Embryonic facial prominence (tissue), 1 donor: ENCODE measurements around the gene PCNA.
"Not testable (repeated sequence)": the region's sequence is repeated elsewhere in the genome, so short reads cannot be mapped to it uniquely, and the experiment has no call there.

ENCODE experiments used
- DNase-seq: peaks from one replicate; pipeline ENCODE4 v3.0.0-alpha.2; 2016; ENCODE audit errors: extremely low spot score

PCNA gene

GRCh38 chr20:5096463-5096862 lies 23.3 kb downstream of the PCNA start:
- DNase-seq: no peak

DNA sequence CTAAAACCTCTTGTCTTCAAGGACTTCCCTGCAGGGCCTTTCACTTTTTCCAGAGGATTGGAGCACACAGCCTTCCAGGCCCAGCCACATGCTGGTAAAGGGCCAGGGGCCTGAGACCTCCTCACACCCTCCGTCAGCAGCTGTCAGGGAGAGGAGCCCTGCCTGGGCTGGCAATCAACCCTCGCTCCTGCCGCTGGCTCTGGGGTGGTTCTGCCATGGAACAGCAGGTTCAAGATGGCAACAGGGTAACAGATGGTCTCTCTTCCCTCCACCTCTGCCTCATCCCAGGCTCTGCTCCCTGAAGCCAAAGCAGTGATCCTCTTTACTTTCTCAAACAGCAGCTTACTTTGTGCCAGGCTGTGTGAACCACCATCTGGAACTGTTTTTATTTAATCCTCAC lies 23.8 kb downstream of the PCNA start:
- DNase-seq: no peak

DNA sequence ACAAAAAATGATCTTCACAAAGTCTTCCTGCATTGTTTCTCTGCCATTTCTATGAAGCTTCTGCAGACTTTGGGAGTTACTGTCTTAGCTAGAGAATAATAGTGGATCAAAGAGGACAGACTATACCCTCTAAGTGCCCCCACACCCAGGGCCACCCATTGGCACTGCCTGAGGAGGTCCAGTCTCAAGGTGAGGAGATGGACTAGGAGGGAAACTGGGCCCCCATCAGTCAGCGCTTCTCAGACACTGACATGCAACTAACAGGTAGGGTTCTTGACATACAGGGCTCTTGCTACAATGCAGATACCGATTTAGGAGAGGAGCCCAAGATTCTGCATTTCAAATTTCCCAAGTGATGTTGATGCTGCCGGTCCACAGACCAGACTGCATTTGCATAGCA lies 24.3 kb downstream of the PCNA start:
- DNase-seq: no peak

DNA sequence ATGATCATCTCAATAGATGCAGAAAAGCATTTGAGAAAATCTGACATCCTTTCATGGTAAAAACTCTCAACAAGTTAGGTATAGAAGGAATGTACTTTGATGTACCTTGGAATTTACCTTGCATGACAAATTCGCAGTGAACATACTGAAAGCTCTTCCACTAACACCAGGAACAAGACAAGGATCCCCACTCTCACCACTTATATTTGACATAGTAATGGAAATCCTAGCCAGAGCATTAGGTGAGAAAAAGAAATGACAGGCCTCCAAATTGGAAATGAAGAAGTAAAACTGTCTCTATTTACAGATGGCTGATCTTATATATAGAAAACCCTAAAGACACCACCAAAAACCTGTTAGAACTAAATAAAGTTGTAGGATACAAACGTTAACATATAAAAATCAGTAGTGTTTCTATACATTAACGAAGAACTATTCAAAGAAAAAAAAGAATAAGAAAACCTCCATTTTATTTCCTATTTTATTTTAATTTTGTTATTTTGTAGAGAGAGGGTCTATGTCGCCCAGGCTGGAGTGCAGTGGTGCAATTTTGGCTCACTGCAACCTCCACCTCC lies 26.9 kb downstream of the PCNA start:
- no peak for DNase-seq

DNA sequence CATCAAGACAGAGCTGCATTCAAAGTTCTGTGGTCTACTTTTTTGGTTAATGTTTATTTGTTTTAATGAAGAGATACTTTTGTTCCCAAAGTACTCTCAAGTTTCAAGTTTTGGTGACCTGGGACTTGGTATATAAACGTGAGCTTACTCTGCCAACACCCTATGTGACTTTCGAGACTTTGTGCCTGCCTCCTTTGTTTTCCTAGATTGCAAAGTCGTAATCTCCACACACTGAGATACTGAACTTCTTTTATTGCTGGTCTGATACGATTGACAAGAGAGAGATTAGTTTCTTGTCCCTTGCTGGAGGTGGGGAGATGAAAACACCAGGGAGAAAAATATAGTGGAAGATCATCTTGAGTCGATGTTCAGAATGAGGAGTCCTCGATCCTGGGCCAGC lies 27.9 kb downstream of the PCNA start:
- no peak for DNase-seq

- no peak for DNase-seq
Measured at GRCh38 chr20:5090191-5090590, 29.6 kb downstream of the PCNA start.

DNA sequence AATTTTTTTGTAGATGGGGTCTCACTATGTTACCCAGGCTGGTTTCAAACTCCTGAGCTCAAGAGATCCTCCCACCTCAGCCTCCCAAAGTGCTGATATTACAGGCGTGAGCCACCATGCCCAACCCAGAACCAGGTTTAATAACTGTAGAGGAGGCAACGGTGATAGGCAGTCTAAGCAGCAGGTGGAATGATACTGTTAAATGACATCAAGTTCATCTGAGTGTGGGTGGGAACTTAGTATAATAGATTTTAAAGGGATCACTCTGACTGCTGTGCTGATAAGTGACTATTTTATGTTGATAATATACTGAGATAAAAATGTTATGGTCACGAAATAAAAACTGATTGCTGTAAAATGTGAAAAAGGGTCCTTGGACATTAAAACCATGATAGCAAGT lies 31.1 kb downstream of the PCNA start:
- no peak for DNase-seq

DNA sequence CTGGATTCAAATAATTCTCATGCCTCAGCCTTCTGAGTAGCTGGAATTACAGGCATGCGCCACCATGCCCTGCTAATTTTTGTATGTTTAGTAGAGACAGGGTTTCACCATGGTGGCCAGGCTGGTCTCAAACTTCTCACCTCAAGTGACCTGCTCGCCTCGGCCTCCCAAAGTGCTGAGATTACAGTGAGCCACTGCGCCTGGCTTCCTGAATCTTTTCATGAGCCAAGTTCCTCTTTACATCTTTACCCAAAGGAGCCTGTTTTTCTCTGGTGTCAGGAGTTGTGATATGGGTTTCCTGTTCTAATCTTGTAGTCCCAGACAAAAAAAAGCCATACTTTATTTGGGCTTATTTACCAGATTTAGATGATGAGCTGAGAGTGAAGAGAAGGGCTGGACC lies 34.4 kb downstream of the PCNA start:
- no peak for DNase-seq

DNA sequence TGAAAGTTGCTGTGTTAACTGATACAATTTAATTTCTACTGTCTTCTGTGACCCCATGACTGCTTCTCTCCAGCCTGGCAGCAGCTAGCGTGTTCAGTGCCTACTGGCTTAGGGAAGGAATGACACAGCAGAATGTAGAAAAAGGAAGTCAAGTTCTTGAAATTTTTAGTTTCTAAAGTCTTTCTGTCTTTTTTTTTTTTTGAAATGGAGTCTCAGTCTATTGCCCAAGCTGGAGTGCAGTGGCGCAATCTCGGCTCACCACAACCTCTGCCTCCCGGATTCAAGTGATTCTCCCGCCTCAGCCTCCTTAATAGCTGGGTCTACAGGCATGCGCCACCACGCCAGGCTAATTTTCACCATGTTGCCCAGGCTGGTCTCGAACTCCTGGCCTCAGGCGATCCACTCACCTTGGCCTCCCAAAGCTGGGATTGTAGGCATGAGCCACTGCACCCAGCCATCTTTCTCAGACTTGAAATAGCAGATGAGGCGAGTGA lies 39.3 kb downstream of the PCNA start:
- DNase-seq: no peak

- no peak for DNase-seq
Measured at GRCh38 chr20:5078399-5078958, 41.3 kb downstream of the PCNA start.

- DNase-seq: no peak
Measured at GRCh38 chr20:5077761-5078387, 41.9 kb downstream of the PCNA start.

- not testable (repeated sequence) for DNase-seq
Measured at GRCh38 chr20:5076913-5077312, 42.8 kb downstream of the PCNA start.

GRCh38 chr20:5074232-5074674 lies 45.5 kb downstream of the PCNA start:
- DNase-seq: no peak

DNA sequence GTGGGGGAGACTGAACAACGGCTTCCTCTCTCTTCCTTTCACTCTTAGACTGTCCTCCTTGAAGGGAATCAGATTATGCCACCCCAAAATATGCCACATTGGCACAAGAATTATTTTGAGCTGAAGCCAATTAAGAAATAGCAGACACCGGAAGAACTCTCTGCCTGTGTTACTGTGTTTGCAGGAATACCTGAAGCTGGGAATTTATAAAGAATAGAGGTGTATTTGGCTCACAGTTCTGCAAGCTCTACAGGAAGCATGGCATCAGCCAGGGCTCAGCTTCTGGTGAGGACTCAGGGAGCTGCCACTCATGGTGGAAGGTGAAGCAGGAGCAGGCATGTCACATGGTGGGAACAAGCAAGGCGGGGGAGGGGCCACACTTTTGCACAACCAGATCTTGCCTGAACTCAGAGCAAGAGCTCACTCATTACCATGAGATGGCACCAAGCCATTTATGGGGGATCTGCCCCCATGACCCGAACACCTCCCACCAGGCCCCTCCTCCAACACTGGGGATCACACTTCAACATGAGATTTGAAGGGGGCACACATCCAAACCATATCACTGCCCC lies 46.0 kb downstream of the PCNA start:
- DNase-seq: no peak

DNA sequence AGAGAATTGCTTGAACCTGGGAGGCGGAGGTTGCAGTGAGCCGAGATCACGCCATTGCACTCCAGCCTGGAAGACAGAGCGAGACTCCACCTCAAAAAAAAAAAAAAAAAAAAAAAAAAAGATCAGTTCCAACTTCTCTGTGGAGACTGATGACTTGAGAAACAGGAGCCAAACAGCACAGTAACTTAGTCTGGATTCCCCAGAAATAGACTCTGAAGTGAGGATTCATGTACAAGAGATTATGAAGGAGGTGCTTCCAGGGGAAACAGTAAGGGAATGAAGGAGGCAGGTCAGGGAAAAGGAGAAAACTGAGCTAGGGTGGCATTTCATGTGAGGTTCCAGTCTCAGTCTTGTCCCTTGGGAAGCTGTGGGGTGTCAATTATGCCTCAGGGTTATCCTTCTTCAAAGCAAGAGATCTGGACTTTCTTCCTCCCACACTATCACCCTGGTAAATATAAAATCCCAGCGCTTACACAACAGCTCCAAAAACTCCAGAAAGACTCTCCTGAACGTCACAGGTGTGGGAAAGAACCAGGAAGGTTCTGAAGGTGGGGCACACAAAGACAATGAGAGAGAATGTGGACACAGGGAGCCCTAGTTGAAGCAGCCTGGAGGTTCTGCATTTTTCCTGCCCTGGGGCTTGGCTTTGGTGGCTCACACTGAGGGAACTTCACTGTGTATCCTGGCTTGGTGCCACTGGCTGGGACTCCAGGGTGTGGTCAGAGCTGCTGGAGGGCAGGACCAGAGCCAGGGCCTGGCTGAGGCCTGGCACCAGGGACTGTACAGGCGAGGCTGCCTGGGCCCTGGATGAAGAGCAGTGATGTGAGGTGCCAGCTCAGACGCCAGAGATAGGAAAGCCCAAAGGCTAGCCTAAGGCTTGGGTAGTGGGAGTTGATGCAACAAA lies 46.8 kb downstream of the PCNA start:
- no peak for DNase-seq

GRCh38 chr20:5071942-5072341 lies 47.8 kb downstream of the PCNA start:
- not testable (repeated sequence) for DNase-seq

DNA sequence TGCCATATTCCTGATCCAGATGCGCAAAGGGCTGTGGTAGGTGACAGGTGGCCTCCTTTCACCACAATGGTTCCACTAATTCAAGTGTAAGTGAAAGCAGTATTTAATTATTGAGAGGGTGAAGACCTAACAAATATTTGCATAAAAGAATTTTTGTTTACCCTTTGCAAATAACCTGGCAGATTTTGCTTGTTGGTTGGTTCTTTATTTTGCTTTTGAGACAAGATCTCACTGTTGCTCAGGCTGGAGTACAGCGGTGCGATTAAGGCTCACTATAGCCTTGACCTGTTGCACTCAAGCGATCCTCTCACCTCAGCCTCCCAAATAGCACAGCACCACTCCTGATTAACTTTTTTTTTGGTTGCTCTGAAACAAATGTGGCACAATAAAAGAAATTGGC lies 49.2 kb downstream of the PCNA start:
- no peak for DNase-seq

DNA sequence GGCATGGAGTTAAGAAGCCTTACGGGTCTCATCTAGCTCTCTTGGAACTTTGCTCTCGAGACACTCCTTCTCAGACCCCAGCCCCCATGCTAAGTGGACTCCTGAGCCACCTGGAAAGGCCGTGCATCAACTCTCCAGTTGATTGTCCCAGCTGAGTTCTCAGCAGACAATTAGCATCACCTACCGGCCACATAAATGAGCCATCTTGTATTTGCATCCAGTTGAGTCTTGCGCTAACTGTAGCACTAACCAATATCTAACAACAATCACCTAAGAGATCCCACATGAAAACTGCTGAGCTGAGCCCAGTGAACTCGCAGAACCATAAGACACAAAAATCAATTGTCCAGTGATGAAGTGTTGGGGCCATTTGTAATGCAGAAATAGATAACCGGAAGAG lies 49.7 kb downstream of the PCNA start:
- DNase-seq: no peak

GRCh38 chr20:5069141-5069806 lies 50.5 kb downstream of the PCNA start:
- no peak for DNase-seq

DNA sequence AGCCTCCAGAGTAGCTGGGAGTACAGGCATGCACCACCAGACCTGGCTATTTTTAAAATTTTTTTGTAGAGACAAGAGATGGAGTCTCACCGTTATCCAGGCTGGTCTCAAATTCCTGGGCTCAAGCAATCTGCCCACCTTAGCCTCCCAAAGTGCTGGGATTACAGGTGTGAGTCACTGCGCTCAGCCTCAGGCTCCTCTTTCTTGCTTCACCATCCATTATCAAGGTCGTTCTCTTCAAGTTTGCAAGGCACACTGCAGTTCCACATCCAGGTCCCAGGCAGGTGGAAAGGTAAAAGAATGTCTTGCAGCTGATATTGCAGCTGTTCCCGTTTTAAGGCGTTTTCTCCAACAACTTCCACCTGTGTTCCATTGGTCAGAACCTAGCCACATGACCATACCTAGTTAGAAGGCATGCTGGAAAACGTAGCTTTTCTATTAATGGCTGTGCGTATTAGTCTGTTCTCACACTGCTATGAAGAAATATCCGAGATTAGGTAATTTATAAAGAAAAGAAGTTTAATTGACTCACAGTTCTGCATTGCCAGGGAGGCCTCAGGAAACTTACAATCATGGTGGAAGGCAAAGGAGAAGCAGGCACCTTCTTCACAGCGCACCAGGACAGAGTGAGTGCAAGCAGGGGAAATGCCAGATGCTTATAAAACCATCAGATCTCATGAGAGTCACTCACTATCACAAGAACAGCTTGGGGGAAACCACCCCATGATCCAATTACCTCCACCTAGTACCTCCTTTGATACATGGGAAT lies 51.7 kb downstream of the PCNA start:
- no peak for DNase-seq

- DNase-seq: no peak
Measured at GRCh38 chr20:5065879-5066383, 53.8 kb downstream of the PCNA start.
